Effector CD8-positive, alpha-beta T cell (primary cell): ENCODE results near the gene VAMP7.
"Not testable (repeated sequence)": the region's sequence is repeated elsewhere in the genome, so short reads cannot be mapped to it uniquely, and the experiment has no call there.

Source experiments
- DNase-seq: peaks from one replicate; lab custom pipeline; 2025; lab: John Stamatoyannopoulos, UW
- total RNA-seq, 4 experiments: gene quantifications; one replicate each; lab custom pipeline; 2026; lab: John Stamatoyannopoulos, UW

Gene VAMP7, protein sequence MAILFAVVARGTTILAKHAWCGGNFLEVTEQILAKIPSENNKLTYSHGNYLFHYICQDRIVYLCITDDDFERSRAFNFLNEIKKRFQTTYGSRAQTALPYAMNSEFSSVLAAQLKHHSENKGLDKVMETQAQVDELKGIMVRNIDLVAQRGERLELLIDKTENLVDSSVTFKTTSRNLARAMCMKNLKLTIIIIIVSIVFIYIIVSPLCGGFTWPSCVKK
- 32.2 to 44.4 (median 41.2) reads per million in 4 experiments for total RNA-seq

- peak; percentile 65 for DNase-seq
Observed at GRCh38 chrX:155881158-155881993, at the start of gene VAMP7. VAMP7 (plus strand) TSS chrX:155881345; CDS start chrX:155889467, 8,122 bp downstream.

- no peak for DNase-seq
Observed at GRCh38 chrX:155841232-155841631, 39.9 kb upstream of the VAMP7 start.

GRCh38 chrX:155851786-155852185 lies 29.4 kb upstream of the VAMP7 start:
- not testable (repeated sequence) for DNase-seq

DNA sequence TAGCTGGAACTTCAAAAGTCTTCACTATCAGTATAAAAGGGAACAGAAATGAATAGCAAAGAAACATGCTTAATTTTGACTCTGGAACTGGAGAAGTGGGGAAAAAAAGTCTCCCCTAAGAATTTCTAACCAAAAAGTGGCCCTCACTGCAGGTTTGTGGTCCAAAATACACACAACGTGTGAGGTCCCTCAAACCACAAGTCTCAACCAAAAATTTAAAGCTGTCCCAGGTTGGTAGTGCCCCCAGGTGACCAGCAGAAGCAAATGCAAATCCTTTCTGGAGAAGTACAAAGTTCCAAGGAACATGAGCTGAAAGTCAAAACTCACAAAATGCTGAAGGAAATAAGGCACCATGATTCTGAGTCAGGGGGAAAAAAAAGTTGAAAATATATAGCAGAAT lies 23.6 kb upstream of the VAMP7 start:
- DNase-seq: no peak

DNA sequence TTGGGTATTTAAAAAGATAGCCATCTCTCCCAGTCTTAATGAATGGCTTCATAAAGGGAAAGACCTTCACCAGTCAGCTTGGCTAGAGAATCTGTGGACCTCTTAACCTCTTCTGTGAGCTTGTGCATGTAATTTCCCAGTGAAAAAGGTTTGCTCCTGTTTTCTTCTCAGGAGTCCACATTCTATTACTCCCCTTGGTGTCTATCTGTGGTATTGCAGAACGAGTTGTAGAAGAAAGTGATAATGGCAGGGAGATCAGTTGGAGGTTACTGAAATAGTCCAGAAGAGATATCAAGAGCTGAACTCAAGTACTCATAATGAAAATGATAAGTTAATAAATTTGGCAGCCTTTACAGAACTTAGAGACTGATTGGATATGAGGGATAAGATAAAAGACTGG lies 16.5 kb upstream of the VAMP7 start:
- DNase-seq: no peak

GRCh38 chrX:155865193-155865592 lies 16.0 kb upstream of the VAMP7 start:
- DNase-seq: no peak

DNA sequence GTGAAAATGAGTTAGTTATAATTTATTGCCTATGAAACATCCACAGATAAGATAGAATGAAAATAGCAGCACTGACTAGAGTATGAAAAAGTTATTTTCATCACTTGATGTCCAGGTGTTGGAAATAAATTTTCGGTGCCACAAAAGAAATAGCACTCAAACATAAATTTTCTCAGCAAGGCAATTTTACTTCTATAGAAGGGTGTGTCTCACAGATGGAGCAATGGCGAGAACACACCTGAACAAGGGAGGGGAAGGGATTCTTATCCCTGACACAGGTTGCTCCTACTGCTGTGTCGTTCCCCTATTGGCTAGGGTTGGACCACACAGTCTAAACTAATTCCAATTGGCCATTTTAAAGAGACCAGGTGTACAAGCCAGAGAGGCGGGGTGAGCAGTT lies 13.3 kb upstream of the VAMP7 start:
- DNase-seq: no peak

- no peak for DNase-seq
Observed at GRCh38 chrX:155870958-155871357, 10.2 kb upstream of the VAMP7 start.

DNA sequence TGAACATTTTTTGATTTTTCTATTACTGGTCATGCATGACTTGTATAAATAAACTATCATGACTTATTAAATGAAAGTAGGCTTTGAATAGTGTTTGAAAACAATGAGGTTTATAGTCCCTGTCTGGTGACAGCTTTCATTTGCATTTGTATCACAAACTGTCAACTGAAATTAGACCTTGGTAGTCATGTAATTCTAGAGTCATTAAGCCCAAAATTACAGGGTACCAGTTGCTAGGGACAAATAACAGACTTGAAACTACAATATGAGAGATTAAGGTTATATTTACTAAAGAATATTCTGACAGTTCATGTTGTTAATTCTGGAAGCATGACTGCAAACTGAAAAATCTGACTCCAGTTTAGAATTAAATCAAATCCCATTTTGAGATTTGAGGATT lies 9.2 kb upstream of the VAMP7 start:
- no peak for DNase-seq

GRCh38 chrX:155873188-155873587 lies 8.0 kb upstream of the VAMP7 start:
- DNase-seq: no peak

DNA sequence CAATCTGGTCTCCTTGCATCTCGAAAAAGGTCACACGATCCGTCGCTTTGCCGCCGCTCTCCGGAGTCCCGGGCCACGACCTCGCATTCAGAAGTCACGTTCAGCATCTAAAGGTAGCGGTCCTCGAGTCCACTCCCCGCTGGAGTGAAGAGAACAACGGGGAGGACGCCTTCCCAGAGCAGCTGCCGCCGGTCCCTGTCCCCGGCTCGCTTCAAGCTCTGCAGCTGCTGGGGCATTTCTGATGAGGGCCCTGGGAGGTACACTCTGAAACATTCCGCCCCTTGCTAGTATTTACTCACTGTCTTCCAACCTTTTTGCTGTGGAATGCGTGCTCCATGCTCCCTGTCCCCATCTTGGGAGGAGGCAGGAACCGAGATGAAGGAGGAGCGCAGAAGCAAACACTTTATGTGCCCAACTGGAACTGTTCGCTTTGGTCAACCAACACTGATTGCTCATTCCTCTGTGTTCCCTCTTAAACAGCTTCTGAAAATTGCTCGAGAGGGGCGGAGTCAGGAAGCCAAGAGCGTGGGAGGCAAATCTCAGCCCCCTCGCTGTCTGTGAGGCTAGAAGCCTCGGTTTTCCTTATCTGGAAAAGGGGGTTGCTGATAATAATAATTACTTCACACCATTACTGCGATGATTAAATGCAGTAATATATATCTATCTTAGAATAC lies 6.4 kb upstream of the VAMP7 start:
- no peak for DNase-seq

GRCh38 chrX:155876704-155877103 lies 4.4 kb upstream of the VAMP7 start:
- no peak for DNase-seq

DNA sequence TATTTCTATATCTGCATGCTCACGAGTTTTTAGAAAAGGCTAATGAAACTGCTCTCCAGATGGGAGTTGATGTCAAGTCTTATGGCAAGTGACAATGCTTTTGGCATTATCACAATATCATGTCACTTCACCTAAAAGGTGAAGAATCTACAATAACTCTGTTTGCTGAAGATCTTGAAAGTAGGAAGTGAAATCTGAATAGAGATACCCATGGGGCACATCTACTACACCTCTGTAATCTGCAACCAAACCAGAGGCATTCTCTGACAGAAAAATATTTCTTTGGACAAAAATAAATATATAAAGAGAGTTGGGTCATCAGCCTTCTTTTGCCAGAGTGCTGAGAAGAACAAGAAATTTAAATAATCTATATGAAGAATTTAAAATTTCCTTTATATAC lies 3.9 kb upstream of the VAMP7 start:
- no peak for DNase-seq

DNA sequence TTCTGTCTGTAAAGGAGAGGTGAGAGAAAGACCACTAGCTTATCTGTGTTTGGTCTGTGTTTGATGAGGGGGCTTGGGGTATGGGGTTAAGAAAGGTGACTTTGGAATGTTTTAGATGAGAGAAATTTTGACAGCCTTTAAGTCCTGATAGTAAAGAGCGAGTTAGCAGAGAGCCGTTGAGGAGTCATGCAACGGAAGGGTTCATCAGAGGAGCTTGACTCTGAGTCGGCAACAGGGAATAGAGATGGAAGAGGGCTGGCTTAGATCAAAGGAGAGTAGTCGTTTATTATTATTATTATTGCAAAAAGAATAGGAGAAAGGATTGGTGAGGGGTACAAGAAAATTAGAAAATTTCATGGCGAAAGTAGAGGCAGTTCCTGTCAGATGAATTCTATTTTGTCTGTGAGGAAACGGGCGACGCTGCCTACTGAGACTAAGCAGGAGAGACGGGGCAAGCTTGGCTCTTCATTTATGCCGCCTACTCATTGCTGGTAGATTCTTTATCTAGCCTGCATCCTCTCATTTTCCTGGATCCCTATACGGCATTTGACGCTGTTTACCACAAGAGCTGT lies 473 bp upstream of the VAMP7 start:
- DNase-seq: no peak

DNA sequence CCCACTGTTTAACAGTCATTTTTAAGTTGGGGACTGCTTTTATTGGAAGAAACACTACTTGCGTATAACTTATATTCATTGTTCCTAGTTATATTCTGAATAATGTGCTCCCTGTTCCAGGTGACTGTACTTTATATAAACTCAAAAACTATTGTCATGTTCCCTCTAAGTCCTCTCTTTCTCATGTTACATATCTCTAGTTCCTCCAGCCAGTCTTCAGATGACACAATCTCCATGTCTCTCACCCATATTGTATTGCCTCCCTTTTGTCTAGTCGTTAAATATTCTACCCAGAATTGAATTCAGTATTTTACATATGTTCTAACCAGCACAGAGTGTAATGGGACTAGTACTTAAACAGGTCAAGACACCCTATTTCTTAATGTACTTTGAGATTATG lies 5.3 kb downstream of the VAMP7 start:
- DNase-seq: no peak

DNA sequence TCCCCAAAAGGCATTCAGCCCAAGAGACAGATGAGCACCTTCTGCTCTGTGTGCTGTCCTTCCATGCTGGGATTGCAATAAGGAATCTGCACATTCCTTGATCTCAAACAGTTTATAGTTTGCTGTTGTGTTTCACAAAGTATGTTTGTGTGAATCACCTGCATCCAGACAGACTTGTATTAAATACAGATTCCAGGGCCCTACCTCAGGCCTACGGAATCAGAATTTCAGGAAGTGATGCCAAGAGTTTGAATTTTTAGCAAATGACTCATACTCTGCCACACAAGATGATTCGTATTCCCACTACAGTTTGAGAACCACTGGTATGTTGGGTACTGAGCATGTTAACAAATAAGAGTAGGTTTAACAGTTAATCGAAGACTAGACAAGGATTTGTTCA lies 7.0 kb downstream of the VAMP7 start:
- DNase-seq: no peak

DNA sequence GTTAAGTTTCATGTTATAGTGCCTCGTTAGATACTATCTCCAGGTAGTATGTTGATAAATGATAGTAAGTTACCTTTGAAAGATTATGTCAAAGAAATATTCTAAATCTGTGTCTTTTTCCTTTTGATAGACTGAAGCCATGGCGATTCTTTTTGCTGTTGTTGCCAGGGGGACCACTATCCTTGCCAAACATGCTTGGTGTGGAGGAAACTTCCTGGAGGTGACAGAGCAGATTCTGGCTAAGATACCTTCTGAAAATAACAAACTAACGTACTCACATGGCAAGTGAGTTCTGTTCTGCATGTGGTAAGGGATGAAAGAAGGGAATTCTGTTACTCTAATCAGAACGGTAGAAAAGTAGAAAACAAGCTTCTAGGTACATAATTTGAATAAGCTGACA lies 8.2 kb downstream of the VAMP7 start:
- DNase-seq: no peak

GRCh38 chrX:155891446-155892210 lies 10.5 kb downstream of the VAMP7 start:
- no peak for DNase-seq

DNA sequence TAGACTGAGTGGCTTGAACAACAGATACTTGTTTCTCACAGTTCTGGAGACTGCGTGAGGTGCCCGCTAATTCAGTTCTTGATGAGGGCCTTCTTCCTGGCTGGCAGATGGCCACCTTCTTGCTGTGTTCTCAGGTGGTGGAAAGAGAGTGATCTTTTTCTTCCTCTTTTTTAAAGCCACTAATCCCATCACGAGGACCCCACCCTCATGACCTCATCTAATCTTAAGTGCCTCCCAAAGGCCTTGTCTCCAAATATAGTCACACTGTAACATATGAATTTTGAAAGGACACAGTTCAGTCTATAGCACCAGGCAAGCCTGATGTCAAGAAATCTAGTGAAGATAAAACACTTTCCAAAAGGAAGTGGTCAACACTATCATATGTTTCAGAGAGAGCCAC lies 12.4 kb downstream of the VAMP7 start:
- DNase-seq: no peak

DNA sequence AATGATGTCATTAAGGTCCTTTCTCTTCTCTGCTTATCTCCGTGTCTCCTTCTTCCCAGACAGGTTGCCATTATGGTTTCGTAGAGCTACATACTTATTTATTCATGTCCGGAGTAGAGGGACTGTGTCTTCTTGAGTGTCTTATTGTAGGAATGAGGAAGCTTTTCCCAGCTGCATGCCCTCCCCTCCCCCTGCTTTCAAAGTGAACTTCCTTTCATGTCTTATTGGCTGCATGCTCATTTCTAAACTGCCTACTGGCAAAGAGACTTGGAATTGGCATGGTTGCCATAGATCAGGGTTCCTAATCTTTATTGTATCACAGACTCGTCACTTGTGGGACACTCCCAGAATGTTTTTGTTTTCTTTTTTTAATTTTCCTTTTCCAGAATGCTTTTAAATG lies 15.4 kb downstream of the VAMP7 start:
- DNase-seq: no peak

DNA sequence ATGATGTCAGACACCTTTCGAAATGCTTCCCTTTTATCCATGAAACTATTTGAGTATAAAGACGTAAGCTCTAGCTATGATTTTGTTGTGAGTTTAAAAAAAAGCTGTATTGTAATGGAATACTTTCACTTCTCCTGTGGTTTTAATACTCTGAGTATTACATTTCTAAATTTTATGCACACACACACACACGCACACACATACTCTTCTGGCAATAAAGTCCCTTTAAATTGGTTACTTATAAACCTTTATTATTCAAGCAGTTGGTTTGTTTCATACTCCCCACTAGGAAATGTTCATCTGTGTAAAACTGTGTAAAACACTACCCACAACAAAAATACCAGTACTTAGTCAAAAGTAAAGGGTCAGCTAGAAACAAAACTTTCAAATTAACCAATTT lies 18.2 kb downstream of the VAMP7 start:
- no peak for DNase-seq

DNA sequence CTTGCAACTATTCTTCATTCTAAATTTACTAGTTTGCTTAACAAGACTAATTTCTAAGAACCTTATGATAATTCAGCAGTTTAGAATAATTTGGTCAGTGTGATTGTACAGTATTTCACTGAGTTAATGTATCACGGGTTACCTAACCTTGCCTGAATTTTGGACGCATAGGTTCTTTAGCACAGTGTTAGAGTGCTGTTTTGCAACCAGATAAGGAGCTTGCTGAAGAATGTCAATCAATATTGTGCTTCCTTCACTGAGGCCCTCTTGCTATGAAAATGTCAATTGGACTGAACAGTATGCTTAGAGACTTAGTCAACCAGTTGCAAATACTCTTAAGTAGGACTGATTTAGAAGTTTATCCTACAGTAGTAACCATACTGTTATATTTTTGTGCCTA lies 19.6 kb downstream of the VAMP7 start:
- no peak for DNase-seq
